ENCODE data around the gene SPRR2G. TPM values are rescaled to one million over a fixed set of nuclear protein-coding genes. Genes with fewer than 3 reads are reported as not detected.
"Not testable (repeated sequence)": the region's sequence is repeated elsewhere in the genome, so short reads cannot be mapped to it uniquely, and the experiment has no call there.

The SPRR2G gene
- 1 to 10 TPM in 1 of 4 donors, not detected in 3; 9.0 TPM for total RNA-seq

DNA sequence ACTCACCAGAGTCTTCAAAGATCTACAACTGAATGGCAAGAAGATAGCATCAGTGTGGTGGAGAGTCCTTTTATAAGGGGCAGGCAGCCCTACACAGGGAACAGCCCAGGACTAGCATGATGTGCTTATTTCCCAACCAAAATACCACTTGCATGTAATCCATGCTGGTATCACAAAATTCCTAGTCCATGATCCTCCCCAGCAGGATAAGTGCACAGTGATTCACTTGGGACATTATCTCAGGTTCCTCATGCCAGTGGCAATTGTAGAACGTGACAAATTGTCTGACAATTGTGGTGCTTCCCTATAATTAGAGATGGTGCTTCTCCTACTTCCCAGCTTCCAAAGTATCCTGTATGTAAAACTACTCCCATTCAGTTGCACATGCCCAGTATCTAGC lies at the start of gene SPRR2G:
Gene SPRR2G (minus strand): TSS at position 45 of the 400 bp plus-strand sequence. CDS start 780 bp downstream, outside the sequence.
- intact Hi-C loops (cut with DNase I): no loop called here
- 33 to 80% methylated on average over 1 of the region's 1 CpG for WGBS, 2 donors
- Histone ChIP-seq H3K36me3 (no peaks in the 10 kb centered on the region), H3K9me3 (no peaks in the 10 kb centered on the region), H3K27me3 (no peaks in the 10 kb centered on the region), H3K27ac (no peak within 1 kb of the TSS), H3K4me1 (no peaks in the 10 kb centered on the region), H3K4me3 (no peak within 1 kb of the TSS)
- TF ChIP-seq, protein P1, sequence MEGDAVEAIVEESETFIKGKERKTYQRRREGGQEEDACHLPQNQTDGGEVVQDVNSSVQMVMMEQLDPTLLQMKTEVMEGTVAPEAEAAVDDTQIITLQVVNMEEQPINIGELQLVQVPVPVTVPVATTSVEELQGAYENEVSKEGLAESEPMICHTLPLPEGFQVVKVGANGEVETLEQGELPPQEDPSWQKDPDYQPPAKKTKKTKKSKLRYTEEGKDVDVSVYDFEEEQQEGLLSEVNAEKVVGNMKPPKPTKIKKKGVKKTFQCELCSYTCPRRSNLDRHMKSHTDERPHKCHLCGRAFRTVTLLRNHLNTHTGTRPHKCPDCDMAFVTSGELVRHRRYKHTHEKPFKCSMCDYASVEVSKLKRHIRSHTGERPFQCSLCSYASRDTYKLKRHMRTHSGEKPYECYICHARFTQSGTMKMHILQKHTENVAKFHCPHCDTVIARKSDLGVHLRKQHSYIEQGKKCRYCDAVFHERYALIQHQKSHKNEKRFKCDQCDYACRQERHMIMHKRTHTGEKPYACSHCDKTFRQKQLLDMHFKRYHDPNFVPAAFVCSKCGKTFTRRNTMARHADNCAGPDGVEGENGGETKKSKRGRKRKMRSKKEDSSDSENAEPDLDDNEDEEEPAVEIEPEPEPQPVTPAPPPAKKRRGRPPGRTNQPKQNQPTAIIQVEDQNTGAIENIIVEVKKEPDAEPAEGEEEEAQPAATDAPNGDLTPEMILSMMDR (IDR thresholded peaks at IDR 0.05): no peak
- no peak for TF ChIP-seq POLR2A (IDR thresholded peaks at IDR 0.05)
- DNase-seq: no peak

DNA sequence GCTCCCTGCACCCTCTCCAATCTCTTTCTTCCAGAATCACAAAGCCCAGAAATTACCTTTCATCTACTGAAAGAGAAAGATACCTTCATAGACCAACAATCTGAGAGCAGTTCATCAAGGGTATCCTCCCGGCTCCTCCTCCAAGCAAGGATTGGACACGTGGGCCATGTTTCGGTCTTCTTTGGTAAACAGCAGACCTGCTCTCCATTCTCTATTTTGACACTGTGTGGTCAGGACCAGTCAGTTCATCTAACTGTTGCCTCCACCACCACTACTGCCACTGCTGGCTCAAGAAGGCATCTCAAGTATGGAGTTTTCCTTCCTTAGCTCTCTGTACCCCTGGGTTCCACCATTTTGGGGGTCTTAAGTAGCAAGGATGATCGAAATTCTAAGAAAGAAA lies 44.5 kb upstream of the SPRR2G start:
- Histone ChIP-seq H3K27me3 (peaks cover 0 to 3% (median 0%) of the 10 kb centered on the region in 4 donors), H3K4me1 (peaks cover 0 to 2% (median 0%) of the 10 kb centered on the region in 3 donors), H3K9me3 (no peaks in the 10 kb centered on the region), H3K4me3 (no peak overlapping the region), H3K36me3 (no peaks in the 10 kb centered on the region), H3K27ac (no peak overlapping the region)
- intact Hi-C loops (cut with DNase I): no loop called here
- DNase-seq: no peak
- TF ChIP-seq POLR2A (IDR thresholded peaks at IDR 0.05): no peak
- TF ChIP-seq, protein P1 (IDR thresholded peaks at IDR 0.05): no peak
- WGBS, 2 donors: 78 to 83% methylated on average over 4 of the region's 4 CpGs

DNA sequence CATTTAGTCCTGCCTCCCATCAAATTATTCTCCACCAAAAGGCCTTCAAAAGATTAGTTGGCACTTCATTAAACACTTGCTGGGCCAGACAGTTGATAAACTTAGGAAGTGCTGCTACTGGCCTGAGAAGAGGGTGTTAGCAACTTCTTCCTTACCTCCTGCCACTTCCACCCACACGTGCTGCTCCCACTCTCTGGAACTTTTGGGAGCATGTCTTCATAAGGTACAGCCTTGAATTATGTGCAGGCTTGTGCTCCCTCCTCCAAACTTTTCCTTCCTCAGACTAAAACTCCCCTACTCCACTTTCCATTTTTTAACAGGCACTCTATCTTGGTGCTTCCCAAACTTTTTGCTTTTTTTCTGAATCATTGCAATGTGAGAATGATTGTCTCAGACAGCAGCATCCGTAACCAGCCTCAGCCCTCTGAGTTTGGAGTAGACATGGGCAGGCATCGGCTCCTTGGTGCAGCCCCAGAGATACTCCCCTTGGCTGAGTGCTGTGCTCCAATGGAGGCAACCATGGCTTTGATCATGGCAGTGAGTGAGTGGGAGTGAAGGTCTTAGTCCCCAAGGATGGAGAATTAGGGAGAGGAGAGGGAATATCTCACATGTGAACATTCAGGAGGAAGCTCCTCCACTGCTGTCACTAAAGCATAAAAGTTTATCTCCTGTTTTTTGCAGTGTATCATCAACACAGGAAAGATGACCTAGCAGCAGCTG lies 43.8 kb upstream of the SPRR2G start:
- Histone ChIP-seq H3K27ac (no peak overlapping the region), H3K27me3 (peaks cover 0 to 7% (median 0%) of the 10 kb centered on the region in 4 donors), H3K4me3 (no peak overlapping the region), H3K36me3 (no peaks in the 10 kb centered on the region), H3K9me3 (no peaks in the 10 kb centered on the region), H3K4me1 (peaks cover 0 to 8% (median 0%) of the 10 kb centered on the region in 3 donors)
- DNase-seq: no peak
- 63 to 71% methylated on average over 3 of the region's 3 CpGs for WGBS, 2 donors
- no peak for TF ChIP-seq POLR2A (IDR thresholded peaks at IDR 0.05)
- TF ChIP-seq, protein P1 (IDR thresholded peaks at IDR 0.05): no peak
- intact Hi-C loops (cut with DNase I): loop anchor here (5.0 kb wide), 1 partner anchor 272 kb away; no protein-coding TSS in a partner anchor

DNA sequence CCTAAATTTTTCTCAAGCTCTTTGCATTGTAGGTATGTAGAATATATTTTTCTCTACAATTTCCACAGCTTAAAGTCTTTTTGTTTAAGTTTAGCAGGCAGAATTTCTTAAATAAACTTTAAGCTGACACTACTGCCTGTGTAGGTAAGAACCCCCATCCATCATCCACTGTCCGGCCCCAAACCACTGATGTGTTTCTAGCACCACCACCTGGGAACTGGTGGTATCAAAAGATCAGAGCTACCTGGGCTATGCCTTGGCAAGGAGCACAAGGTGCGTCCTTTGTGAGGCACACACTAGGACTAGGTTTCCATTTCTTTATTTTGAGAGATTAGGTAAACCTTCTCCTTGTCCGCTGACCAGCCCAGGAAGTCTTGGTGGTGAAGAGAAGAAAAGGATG lies 42.0 kb upstream of the SPRR2G start:
- H3K27me3 ChIP-seq: peaks cover 0 to 4% (median 0%) of the 10 kb centered on the region in 4 donors
- WGBS, 2 donors: 9 to 22% methylated on average over 2 to 3 of the region's 3 CpGs
- TF ChIP-seq, protein P1 (IDR thresholded peaks at IDR 0.05): peak in 5 of 6 experiments; percentile 16 to 82 (median 63)
- no peak for TF ChIP-seq POLR2A (IDR thresholded peaks at IDR 0.05)
- H3K27ac ChIP-seq: no peak overlapping the region
- H3K9me3 ChIP-seq: no peaks in the 10 kb centered on the region
- no peaks in the 10 kb centered on the region for H3K36me3 ChIP-seq
- no peak for DNase-seq
- intact Hi-C loops (cut with DNase I): loop anchor here (5.0 kb wide), 1 partner anchor 270 kb away; no protein-coding TSS in a partner anchor
- no peak overlapping the region for H3K4me3 ChIP-seq
- H3K4me1 ChIP-seq: peaks cover 0 to 13% (median 2%) of the 10 kb centered on the region in 3 donors

DNA sequence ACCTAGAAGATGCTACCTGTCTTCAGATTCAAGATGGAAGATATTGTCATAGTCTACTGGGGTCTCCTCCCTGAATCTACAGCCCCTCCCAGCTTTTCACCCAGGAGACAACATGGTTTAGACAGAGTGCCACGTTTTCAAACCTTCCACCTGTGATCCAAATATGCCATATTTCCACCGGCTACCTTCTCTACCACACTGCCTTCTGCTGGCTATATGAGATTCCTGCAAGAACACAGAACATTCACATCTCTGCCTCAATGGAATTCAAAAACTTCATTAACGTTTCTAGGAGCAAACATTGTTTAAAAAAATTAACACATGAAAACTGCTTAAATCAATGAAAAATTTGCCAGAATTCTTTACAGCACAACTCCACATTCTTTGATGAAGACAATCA lies 39.7 kb upstream of the SPRR2G start:
- Histone ChIP-seq H3K4me3 (no peak overlapping the region), H3K27me3 (peaks cover 0 to 4% (median 0%) of the 10 kb centered on the region in 4 donors), H3K9me3 (no peaks in the 10 kb centered on the region), H3K4me1 (peaks cover 0 to 16% (median 3%) of the 10 kb centered on the region in 3 donors), H3K27ac (peak overlapping the region in 1 of 4 donors; percentile 34), H3K36me3 (no peaks in the 10 kb centered on the region)
- 9% methylated on average over 3 of the region's 3 CpGs for WGBS, 2 donors
- intact Hi-C loops (cut with DNase I): loop anchor here (2.0 to 5.0 kb wide), 2 partner anchors 268 to 320 kb away; no protein-coding TSS in a partner anchor
- TF ChIP-seq POLR2A (IDR thresholded peaks at IDR 0.05): no peak
- TF ChIP-seq, protein P1 (IDR thresholded peaks at IDR 0.05): peak in 5 of 6 experiments; percentile 37 to 86 (median 63)
- DNase-seq: no peak

DNA sequence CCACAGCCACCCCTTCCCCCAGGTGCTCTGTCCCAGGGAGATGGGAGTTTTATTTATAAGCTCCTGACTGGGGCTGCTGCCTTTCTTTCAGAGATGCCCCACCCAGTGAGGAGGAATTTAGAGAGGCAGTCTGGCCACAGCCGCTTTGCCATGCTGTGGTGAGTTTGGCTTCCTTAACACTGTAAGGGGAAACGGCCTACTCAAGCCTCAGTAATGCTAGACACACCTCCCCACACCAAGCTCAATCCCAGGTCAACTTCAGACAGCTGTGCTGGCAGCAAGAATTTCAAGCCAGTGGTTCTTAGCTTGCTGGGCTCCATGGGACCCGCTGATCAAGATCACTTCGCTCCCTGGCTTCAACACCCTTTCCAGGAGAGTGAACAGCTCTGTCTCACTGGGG lies 37.6 kb upstream of the SPRR2G start:
- H3K9me3 ChIP-seq; intact Hi-C loops (cut with DNase I); H3K4me3 ChIP-seq; DNase-seq; H3K27me3 ChIP-seq; H3K36me3 ChIP-seq: not testable (repeated sequence)
- Histone ChIP-seq H3K27ac (peak overlapping the region; percentile 14 to 80 (median 58)), H3K4me1 (peaks cover 0 to 16% (median 3%) of the 10 kb centered on the region in 3 donors)
- WGBS, 2 donors: 80 to 100% methylated on average over 1 to 2 of the region's 4 CpGs

All from esophagus squamous epithelium (tissue), 5 donors.